Stimulated activated CD4-positive, alpha-beta T cell treated with anti-CD3 and anti-CD28 coated beads, Interleukin-12 subunit alpha, Interleukin-12 subunit beta, amount 100 ng/mL, for 4 hours (primary cell): ENCODE data around the gene VPS4A.
"Not testable (repeated sequence)": the region's sequence is repeated elsewhere in the genome, so short reads cannot be mapped to it uniquely, and the experiment has no call there.

Experiments
- DNase-seq: peaks from one replicate; pipeline ENCODE4 v3.0.0-alpha.2; 2020

Gene VPS4A

GRCh38 chr16:69328854-69329316, 17.7 kb downstream of the VPS4A start:
- DNase-seq: no peak

- DNase-seq: peak; percentile 43
These were observed 18.5 kb downstream of the VPS4A start for GRCh38 chr16:69329369-69330285.

- DNase-seq: peak; percentile 82
These were observed 19.3 kb downstream of the VPS4A start, which contains the start of gene PDF for GRCh38 chr16:69330286-69331109. TSS of gene PDF (minus strand) at chr16:69330588. CDS start at chr16:69330570, 18 bp downstream.

- no peak for DNase-seq
These were observed 23.5 kb downstream of the VPS4A start for GRCh38 chr16:69334696-69335095.

GRCh38 chr16:69338557-69339288, 27.6 kb downstream of the VPS4A start:
- no peak for DNase-seq

- peak; percentile 88 for DNase-seq
These were observed 28.3 kb downstream of the VPS4A start, which contains the start of the genes COG8 and NIP7 for GRCh38 chr16:69339289-69340094. TSS of gene COG8 (minus strand) at chr16:69339564. CDS start at chr16:69339552, 12 bp downstream. TSS of gene NIP7 (plus strand) at chr16:69339772. CDS start at chr16:69339830, 58 bp downstream.

- no peak for DNase-seq
These were observed 29.0 kb downstream of the VPS4A start for GRCh38 chr16:69340095-69340644.

GRCh38 chr16:69344171-69344570, 33.0 kb downstream of the VPS4A start:
- no peak for DNase-seq

GRCh38 chr16:69345923-69346322, 34.8 kb downstream of the VPS4A start:
- no peak for DNase-seq

GRCh38 chr16:69346683-69347082, 35.5 kb downstream of the VPS4A start:
- DNase-seq: no peak

- DNase-seq: no peak
These were observed 37.1 kb downstream of the VPS4A start for GRCh38 chr16:69348222-69348621.

- DNase-seq: no peak
These were observed 38.4 kb downstream of the VPS4A start for GRCh38 chr16:69349536-69349935.

- DNase-seq: no peak
These were observed 39.5 kb downstream of the VPS4A start for GRCh38 chr16:69350536-69351133.

GRCh38 chr16:69351309-69352027, 40.3 kb downstream of the VPS4A start, which contains the start of gene TMED6:
TSS of gene TMED6 (minus strand) at chr16:69351786. CDS start at chr16:69351753, 33 bp downstream.
- DNase-seq: no peak

- DNase-seq: not testable (repeated sequence)
These were observed 48.9 kb downstream of the VPS4A start for GRCh38 chr16:69360070-69360469.

GRCh38 chr16:69363281-69363717, 52.1 kb downstream of the VPS4A start:
- DNase-seq: no peak

- no peak for DNase-seq
These were observed 52.9 kb downstream of the VPS4A start for GRCh38 chr16:69364088-69364487.

- no peak for DNase-seq
These were observed 54.8 kb downstream of the VPS4A start for GRCh38 chr16:69365901-69366300.

GRCh38 chr16:69366431-69366830, 55.3 kb downstream of the VPS4A start:
- no peak for DNase-seq

GRCh38 chr16:69367980-69368379, 56.8 kb downstream of the VPS4A start:
- DNase-seq: no peak
